Upper lobe of left lung (tissue), 4 donors: Measurements from ENCODE around the gene YIF1B.

Experiments used
- POLR2A ChIP-seq, 4 donors: fragments of 450-650 bp; IDR thresholded peaks; one replicate each; pipeline ENCODE4 v1.5.1; 2016 to 2017; ENCODE audit warnings: antibody characterized with exemption in 4 of 4, mild to moderate bottlenecking in 2 of 4
- TF ChIP-seq, protein P1 (sequence below), 6 experiments: fragments of 450-650 bp in 4 of 6; fragments of 200-600 bp in 2 of 6; sonication (generic) in 2 of 6; IDR thresholded peaks; one replicate each; pipeline ENCODE4 v1.5.1; 2016 to 2019; ENCODE audit warnings: antibody characterized with exemption in 6 of 6

GRCh38 chr19:38255383-38256014 lies 60.2 kb downstream of the YIF1B start:
- TF ChIP-seq, protein P1, sequence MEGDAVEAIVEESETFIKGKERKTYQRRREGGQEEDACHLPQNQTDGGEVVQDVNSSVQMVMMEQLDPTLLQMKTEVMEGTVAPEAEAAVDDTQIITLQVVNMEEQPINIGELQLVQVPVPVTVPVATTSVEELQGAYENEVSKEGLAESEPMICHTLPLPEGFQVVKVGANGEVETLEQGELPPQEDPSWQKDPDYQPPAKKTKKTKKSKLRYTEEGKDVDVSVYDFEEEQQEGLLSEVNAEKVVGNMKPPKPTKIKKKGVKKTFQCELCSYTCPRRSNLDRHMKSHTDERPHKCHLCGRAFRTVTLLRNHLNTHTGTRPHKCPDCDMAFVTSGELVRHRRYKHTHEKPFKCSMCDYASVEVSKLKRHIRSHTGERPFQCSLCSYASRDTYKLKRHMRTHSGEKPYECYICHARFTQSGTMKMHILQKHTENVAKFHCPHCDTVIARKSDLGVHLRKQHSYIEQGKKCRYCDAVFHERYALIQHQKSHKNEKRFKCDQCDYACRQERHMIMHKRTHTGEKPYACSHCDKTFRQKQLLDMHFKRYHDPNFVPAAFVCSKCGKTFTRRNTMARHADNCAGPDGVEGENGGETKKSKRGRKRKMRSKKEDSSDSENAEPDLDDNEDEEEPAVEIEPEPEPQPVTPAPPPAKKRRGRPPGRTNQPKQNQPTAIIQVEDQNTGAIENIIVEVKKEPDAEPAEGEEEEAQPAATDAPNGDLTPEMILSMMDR (IDR thresholded peaks at IDR 0.05), result no peak
- TF ChIP-seq POLR2A (IDR thresholded peaks at IDR 0.05), result no peak
